ENCODE results near the gene MIA2. TPM values are rescaled to one million over a fixed set of nuclear protein-coding genes. Genes with fewer than 3 reads are reported as not detected.

MIA2 gene
- total and polyA plus RNA-seq, 3 experiments from 2014 or later, result 19.5 to 27.8 (median 21.0) TPM

DNA sequence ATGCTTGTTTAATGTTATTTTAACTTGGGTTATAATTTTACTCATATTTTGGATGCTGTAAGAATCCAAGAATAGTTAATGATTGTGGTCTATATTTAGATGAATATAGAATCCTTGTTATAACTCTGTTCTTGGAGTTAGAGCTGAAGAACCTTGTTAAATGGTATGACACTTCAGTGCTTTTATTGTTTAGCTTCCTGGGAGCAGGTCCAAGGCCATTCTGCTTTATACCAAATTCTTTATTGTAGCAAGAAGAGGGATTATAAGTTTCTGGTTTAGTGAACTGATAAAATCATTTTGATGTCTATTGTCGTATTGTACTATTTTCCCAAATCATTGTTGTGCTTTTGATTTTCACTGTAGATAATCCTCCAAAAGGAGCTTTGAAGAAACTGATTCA is 69.4 kb downstream of the MIA2 start:
- no peak overlapping the region for H3K4me3 Mint-ChIP-seq
- DNase-seq, result no peak

DNA sequence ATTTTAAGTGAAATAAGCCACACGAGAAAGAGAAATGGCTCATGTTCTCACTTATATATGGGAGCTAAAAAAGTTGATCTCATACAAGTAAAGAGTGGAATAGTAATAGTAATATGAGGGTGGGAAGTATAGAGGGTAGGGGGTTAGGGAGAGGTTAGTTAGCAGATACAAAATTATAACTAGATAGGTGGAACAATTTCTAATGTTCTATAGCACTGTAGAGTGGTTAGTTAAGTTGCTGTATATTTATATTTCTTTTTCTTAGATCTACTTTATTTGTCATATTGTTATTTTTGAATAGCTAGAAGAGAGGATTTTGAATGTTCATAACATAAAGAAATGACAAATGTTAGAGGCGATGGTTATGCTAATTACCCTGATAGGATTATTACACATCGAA is 74.1 kb downstream of the MIA2 start:
- Histone ChIP-seq H3K27me3 (ENCODE audit: insufficient read depth, low read length, poor library complexity, severe bottlenecking) (no peaks in the 10 kb centered on the region), H3K27ac (ENCODE audit: low read depth, low read length) (no peak overlapping the region), H3K4me3 (ENCODE audit: low read length) (no peak overlapping the region), H3K9me3 (ENCODE audit: low read length) (no peaks in the 10 kb centered on the region), H3K4me1 (ENCODE audit: insufficient read depth, low read length) (no peaks in the 10 kb centered on the region), H3K36me3 (ENCODE audit: insufficient read depth, low read length) (peaks cover 4% of the 10 kb centered on the region)
- H3K9me3 Mint-ChIP-seq, result no peaks in the 10 kb centered on the region
- no peak for DNase-seq
- no peaks in the 10 kb centered on the region for H3K27me3 Mint-ChIP-seq
- CTCF ChIA-PET, result interaction anchor here (1.4 kb wide), 1 partner anchor 12 kb away, joined by 3 read pairs; no protein-coding TSS in a partner anchor
- H3K36me3 Mint-ChIP-seq, result peaks cover 17 to 69% (median 24%) of the 10 kb centered on the region in 3 donors
- peak overlapping the region in 1 of 8 donors; percentile 38 for H3K27ac Mint-ChIP-seq
- POLR2A ChIA-PET, result no interaction called here
- peaks cover 5 to 8% (median 7%) of the 10 kb centered on the region in 3 donors for H3K4me1 Mint-ChIP-seq
- no peak overlapping the region for H3K4me3 Mint-ChIP-seq

More for the DNA sequence above, 69.4 kb downstream of the MIA2 start:
- H3K4me3 ChIP-seq (ENCODE audit: low read length), result no peak overlapping the region
- H3K4me1 ChIP-seq (ENCODE audit: insufficient read depth, low read length), result no peaks in the 10 kb centered on the region
- no peaks in the 10 kb centered on the region for H3K27me3 Mint-ChIP-seq
- no peaks in the 10 kb centered on the region for H3K27me3 ChIP-seq (ENCODE audit: insufficient read depth, low read length, poor library complexity, severe bottlenecking)
- H3K9me3 ChIP-seq (ENCODE audit: low read length), result no peaks in the 10 kb centered on the region
- H3K36me3 ChIP-seq (ENCODE audit: insufficient read depth, low read length), result no peaks in the 10 kb centered on the region
- CTCF ChIA-PET, result no interaction called here
- H3K27ac ChIP-seq (ENCODE audit: low read depth, low read length), result no peak overlapping the region
- POLR2A ChIA-PET, result no interaction called here
- peaks cover 7 to 61% (median 13%) of the 10 kb centered on the region in 3 donors for H3K36me3 Mint-ChIP-seq
- no peaks in the 10 kb centered on the region for H3K9me3 Mint-ChIP-seq
- peaks cover 0 to 6% (median 5%) of the 10 kb centered on the region in 3 donors for H3K4me1 Mint-ChIP-seq
- no peak overlapping the region for H3K27ac Mint-ChIP-seq

DNA sequence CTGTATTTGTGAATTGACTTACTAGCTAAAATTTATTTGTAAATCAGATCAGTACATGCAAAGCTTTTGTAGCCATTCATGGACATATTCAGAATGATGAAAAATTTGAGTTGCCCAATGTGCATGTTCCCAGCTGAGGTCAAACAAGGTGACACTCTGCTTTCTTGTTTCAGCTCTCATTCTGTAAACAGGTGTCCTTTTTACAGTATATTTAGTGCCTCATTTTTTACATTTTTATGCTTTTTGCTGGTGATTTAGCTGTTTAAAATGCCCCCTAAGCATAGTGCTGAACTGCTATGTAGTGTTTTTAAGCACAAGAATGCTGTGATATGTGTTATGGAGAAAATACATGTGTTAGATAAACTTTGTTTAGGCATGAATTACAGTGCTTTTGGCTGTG is 76.3 kb downstream of the MIA2 start:
- no peaks in the 10 kb centered on the region for H3K9me3 Mint-ChIP-seq
- POLR2A ChIA-PET, result no interaction called here
- no peaks in the 10 kb centered on the region for H3K9me3 ChIP-seq (ENCODE audit: low read length)
- no peaks in the 10 kb centered on the region for H3K27me3 ChIP-seq (ENCODE audit: insufficient read depth, low read length, poor library complexity, severe bottlenecking)
- no peak overlapping the region for H3K27ac Mint-ChIP-seq
- H3K36me3 Mint-ChIP-seq, result peaks cover 17 to 60% (median 20%) of the 10 kb centered on the region in 3 donors
- peaks cover 5 to 8% (median 7%) of the 10 kb centered on the region in 3 donors for H3K4me1 Mint-ChIP-seq
- no peak overlapping the region for H3K4me3 Mint-ChIP-seq
- no peaks in the 10 kb centered on the region for H3K4me1 ChIP-seq (ENCODE audit: insufficient read depth, low read length)
- DNase-seq, result no peak
- H3K36me3 ChIP-seq (ENCODE audit: insufficient read depth, low read length), result peaks cover 4% of the 10 kb centered on the region
- H3K27me3 Mint-ChIP-seq, result no peaks in the 10 kb centered on the region
- H3K27ac ChIP-seq (ENCODE audit: low read depth, low read length), result no peak overlapping the region
- CTCF ChIA-PET, result no interaction called here
- no peak overlapping the region for H3K4me3 ChIP-seq (ENCODE audit: low read length)

DNA sequence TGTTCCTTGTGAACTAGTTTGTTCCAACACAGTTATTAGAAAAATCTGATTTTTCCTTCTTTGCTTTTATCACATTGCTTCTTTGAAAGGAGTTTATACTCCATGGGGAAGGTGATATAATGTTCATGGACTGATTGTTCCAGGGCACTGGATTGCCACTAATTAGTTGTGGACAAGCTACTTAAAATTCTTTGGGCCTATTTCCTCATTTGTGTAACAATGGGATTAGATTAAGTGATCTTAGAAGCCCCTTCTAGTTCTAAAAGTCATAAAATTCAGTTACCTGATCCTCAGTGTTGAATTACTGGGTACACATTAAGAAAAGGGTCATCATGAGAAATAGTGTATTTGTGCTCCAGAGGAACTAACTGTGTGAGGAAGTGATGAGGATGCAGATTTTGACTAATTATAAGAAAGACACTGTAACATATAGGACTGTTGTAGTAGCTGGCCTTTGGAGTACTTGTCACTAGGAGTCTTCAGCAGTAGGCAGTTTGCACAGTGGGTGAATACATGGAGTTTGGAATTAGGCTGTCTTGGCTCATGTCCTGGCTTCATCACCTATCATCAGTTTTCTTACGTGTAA is 82.2 kb downstream of the MIA2 start:
- Mint-ChIP-seq H3K4me3 (no peak overlapping the region), H3K4me1 (peaks cover 5 to 13% (median 7%) of the 10 kb centered on the region in 3 donors), H3K27me3 (no peaks in the 10 kb centered on the region), H3K27ac (peak overlapping the region in 5 of 8 donors; percentile 1 to 83 (median 58)), H3K36me3 (peaks cover 17 to 64% (median 22%) of the 10 kb centered on the region in 3 donors), H3K9me3 (no peaks in the 10 kb centered on the region)
- H3K9me3 ChIP-seq (ENCODE audit: low read length), result no peaks in the 10 kb centered on the region
- CTCF ChIA-PET, result no interaction called here
- no peak overlapping the region for H3K27ac ChIP-seq (ENCODE audit: low read depth, low read length)
- H3K27me3 ChIP-seq (ENCODE audit: insufficient read depth, low read length, poor library complexity, severe bottlenecking), result no peaks in the 10 kb centered on the region
- DNase-seq, result no peak
- H3K4me1 ChIP-seq (ENCODE audit: insufficient read depth, low read length), result no peaks in the 10 kb centered on the region
- POLR2A ChIA-PET, result no interaction called here
- H3K4me3 ChIP-seq (ENCODE audit: low read length), result no peak overlapping the region
- H3K36me3 ChIP-seq (ENCODE audit: insufficient read depth, low read length), result peaks cover 9% of the 10 kb centered on the region

DNA sequence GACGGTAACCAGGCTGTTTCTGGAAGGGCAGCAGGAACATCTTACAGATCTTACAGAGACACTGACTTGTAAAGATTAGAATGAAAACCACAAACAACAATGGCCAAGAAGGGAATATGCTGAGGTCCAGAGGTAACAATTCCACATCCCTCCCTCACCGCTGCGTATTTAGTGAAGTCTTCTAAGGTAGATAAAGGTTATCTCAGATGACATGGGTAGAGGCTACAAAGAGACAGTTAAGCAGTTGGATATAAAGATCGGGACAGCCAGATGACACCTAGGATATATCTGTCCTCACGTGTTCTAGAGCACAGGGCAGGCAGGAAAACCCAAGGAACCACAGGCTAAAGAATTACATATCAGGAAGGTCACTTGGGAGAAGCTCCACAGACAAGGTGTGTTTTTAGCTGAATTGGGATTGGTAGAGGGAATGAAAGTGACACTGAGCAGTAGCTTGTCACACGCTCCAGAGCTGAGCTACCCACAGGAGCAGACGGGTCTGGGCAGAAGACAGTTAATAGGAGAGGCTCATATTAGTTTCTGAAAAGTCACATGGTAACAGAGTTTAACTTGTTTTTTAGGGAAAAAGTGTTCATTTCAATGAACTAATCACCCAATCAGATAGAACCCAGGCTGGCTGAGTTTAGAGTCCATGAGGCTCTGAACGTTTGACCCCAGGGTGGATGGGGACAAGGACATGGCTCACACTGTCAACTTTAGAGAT is 83.3 kb downstream of the MIA2 start:
- Histone ChIP-seq H3K4me1 (ENCODE audit: insufficient read depth, low read length) (no peaks in the 10 kb centered on the region), H3K27ac (ENCODE audit: low read depth, low read length) (no peak overlapping the region), H3K4me3 (ENCODE audit: low read length) (no peak overlapping the region), H3K9me3 (ENCODE audit: low read length) (no peaks in the 10 kb centered on the region), H3K27me3 (ENCODE audit: insufficient read depth, low read length, poor library complexity, severe bottlenecking) (no peaks in the 10 kb centered on the region), H3K36me3 (ENCODE audit: insufficient read depth, low read length) (peaks cover 9% of the 10 kb centered on the region)
- Mint-ChIP-seq H3K4me3 (no peak overlapping the region), H3K9me3 (no peaks in the 10 kb centered on the region), H3K4me1 (peaks cover 5 to 13% (median 7%) of the 10 kb centered on the region in 3 donors), H3K27ac (peak overlapping the region in 5 of 8 donors; percentile 36 to 61 (median 52)), H3K36me3 (peaks cover 10 to 59% (median 22%) of the 10 kb centered on the region in 3 donors), H3K27me3 (no peaks in the 10 kb centered on the region)
- ChIA-PET CTCF (no interaction called here), POLR2A (no interaction called here)
- no peak for DNase-seq

DNA sequence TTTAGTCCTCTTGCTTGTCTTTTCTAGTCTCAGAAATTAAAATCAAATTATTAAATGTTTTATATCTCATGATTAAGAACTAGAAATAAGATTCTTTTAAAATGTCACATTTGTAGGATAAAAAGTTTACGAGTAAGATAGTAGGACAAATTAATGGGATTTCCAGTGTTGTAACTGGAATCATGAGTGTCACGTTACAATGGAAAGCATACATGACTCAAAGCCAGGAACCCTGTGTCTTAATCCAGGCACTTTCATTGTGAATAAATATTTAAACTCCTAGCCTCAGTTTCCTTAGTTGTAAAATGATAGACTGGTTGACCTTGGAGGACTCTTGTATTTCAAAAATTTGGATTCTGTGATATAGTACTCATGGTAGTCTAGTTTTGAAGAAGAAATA is 84.9 kb downstream of the MIA2 start:
- CTCF ChIA-PET, result no interaction called here
- POLR2A ChIA-PET, result no interaction called here

DNA sequence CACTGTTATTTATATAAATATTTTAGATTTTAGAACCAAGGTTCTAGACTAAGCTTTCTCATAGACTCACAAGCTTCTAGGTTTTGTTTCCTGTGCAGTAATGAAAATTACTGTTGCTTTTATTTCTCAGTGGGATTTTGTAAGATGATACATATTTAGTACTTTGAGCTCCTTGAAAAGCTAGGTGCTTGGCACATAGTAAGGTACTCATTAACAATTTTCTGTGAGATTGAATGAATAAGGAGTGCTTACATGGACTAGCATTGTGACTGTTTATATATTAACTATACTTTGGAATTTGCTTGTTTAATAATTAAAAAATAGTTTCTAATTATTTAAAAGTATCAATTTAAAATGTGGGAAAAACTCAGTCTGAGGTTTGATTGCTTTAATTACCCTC is 85.7 kb downstream of the MIA2 start:
- Mint-ChIP-seq H3K36me3 (peaks cover 7 to 68% (median 20%) of the 10 kb centered on the region in 3 donors), H3K9me3 (no peaks in the 10 kb centered on the region), H3K4me1 (peaks cover 3 to 13% (median 7%) of the 10 kb centered on the region in 3 donors), H3K27me3 (no peaks in the 10 kb centered on the region), H3K4me3 (no peak overlapping the region), H3K27ac (no peak overlapping the region)
- Histone ChIP-seq H3K4me3 (ENCODE audit: low read length) (no peak overlapping the region), H3K4me1 (ENCODE audit: insufficient read depth, low read length) (no peaks in the 10 kb centered on the region), H3K36me3 (ENCODE audit: insufficient read depth, low read length) (peaks cover 9% of the 10 kb centered on the region), H3K27ac (ENCODE audit: low read depth, low read length) (no peak overlapping the region), H3K27me3 (ENCODE audit: insufficient read depth, low read length, poor library complexity, severe bottlenecking) (no peaks in the 10 kb centered on the region), H3K9me3 (ENCODE audit: low read length) (no peaks in the 10 kb centered on the region)
- ChIA-PET POLR2A (no interaction called here), CTCF (interaction anchor here (1.1 kb wide), 1 partner anchor 12 kb away, joined by 3 read pairs; no protein-coding TSS in a partner anchor)
- DNase-seq, result no peak

More for the DNA sequence above, 84.9 kb downstream of the MIA2 start:
- no peaks in the 10 kb centered on the region for H3K9me3 ChIP-seq (ENCODE audit: low read length)
- peaks cover 9% of the 10 kb centered on the region for H3K36me3 ChIP-seq (ENCODE audit: insufficient read depth, low read length)
- H3K27me3 ChIP-seq (ENCODE audit: insufficient read depth, low read length, poor library complexity, severe bottlenecking), result no peaks in the 10 kb centered on the region
- H3K27me3 Mint-ChIP-seq, result no peaks in the 10 kb centered on the region
- H3K27ac ChIP-seq (ENCODE audit: low read depth, low read length), result no peak overlapping the region
- no peak overlapping the region for H3K27ac Mint-ChIP-seq
- H3K4me1 ChIP-seq (ENCODE audit: insufficient read depth, low read length), result no peaks in the 10 kb centered on the region
- no peak overlapping the region for H3K4me3 ChIP-seq (ENCODE audit: low read length)
- peaks cover 7 to 64% (median 20%) of the 10 kb centered on the region in 3 donors for H3K36me3 Mint-ChIP-seq
- no peak overlapping the region for H3K4me3 Mint-ChIP-seq
- no peak for DNase-seq
- no peaks in the 10 kb centered on the region for H3K9me3 Mint-ChIP-seq
- peaks cover 3 to 13% (median 7%) of the 10 kb centered on the region in 3 donors for H3K4me1 Mint-ChIP-seq

DNA sequence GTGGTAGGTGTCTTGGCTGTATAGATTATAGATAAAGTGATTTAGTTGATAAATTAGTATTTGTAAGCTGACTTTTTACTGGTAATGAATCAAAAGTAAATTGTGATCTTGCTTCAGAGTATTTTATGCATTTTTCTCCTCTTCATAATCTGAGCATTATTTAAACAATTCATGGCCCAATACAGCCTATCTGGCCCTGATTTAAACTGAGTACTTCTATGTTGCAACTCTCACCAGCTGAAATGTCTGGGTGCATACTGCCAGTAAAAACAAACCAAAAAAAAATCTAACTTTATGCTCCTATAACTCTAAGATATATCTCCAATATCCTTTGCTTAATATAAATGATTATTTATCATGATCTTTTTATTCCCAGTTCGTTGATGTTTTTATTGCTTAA is 86.6 kb downstream of the MIA2 start:
- H3K36me3 Mint-ChIP-seq, result peaks cover 7 to 70% (median 19%) of the 10 kb centered on the region in 3 donors
- Histone ChIP-seq H3K4me1 (ENCODE audit: insufficient read depth, low read length) (no peaks in the 10 kb centered on the region), H3K27ac (ENCODE audit: low read depth, low read length) (no peak overlapping the region), H3K36me3 (ENCODE audit: insufficient read depth, low read length) (peaks cover 9% of the 10 kb centered on the region), H3K4me3 (ENCODE audit: low read length) (no peak overlapping the region), H3K9me3 (ENCODE audit: low read length) (no peaks in the 10 kb centered on the region), H3K27me3 (ENCODE audit: insufficient read depth, low read length, poor library complexity, severe bottlenecking) (no peaks in the 10 kb centered on the region)
- H3K9me3 Mint-ChIP-seq, result no peaks in the 10 kb centered on the region
- peak overlapping the region in 2 of 8 donors; percentile 51 to 66 for H3K27ac Mint-ChIP-seq
- POLR2A ChIA-PET, result interaction anchor here (0.7 kb wide), 1 partner anchor 255 kb away, joined by 3 read pairs; no protein-coding TSS in a partner anchor
- no peaks in the 10 kb centered on the region for H3K27me3 Mint-ChIP-seq
- CTCF ChIA-PET, result interaction anchor here (1.1 kb wide), 1 partner anchor 13 kb away, joined by 3 read pairs; no protein-coding TSS in a partner anchor
- H3K4me3 Mint-ChIP-seq, result no peak overlapping the region
- peaks cover 3 to 13% (median 7%) of the 10 kb centered on the region in 3 donors for H3K4me1 Mint-ChIP-seq
- DNase-seq, result no peak

All from CD8-positive, alpha-beta memory T cell (primary cell).